ENCODE results near the gene TGM5. TPM values are rescaled to one million over a fixed set of nuclear protein-coding genes. Genes with fewer than 3 reads are reported as not detected.

Gene TGM5
- polyA plus RNA-seq, 2 of the 4 experiments (the other 2 are of a cell fraction): not detected

DNA sequence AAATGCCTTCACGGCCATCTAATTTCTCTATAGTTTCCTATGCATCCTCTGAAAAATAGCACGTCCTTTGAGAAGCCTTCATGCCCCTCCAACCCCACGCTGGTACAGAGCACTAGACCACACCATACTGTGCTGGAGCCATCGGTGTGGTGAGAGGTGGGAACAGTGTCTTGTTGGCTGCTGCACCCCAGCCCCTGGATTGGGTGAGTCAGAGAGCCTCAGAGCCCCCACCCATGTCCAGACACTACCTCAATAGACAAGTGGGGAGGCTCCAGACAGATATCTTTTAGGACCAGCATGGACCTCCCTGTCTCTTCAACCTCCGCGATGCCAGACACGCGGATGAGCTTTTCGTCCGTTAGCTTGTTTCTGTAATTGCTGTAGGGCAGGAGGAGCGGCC is 12.1 kb upstream of the TGM5 start:
- Histone ChIP-seq H3K4me3 (no peak overlapping the region), H3K4me1 (no peaks in the 10 kb centered on the region), H3K27ac (no peak overlapping the region), H3K9me3 (no peaks in the 10 kb centered on the region), H3K4me2 (no peak overlapping the region)
- DNase-seq (ENCODE audit: low read depth in 1 of 2, low spot score in 1 of 2): no peak
- FAIRE-seq: no peak
- ChIA-PET POLR2A (no interaction called here), CTCF (interaction anchor here (0.6 to 1.3 kb wide), 2 partner anchors 20 to 74 kb away, joined by 4 to 7 read pairs; no protein-coding TSS in a partner anchor)
- WGBS (ENCODE audit: missing lambda C conversion rate): 71% methylated on average over 11 of the region's 11 CpGs
- ATAC-seq: no peak
- TF ChIP-seq, protein P1, sequence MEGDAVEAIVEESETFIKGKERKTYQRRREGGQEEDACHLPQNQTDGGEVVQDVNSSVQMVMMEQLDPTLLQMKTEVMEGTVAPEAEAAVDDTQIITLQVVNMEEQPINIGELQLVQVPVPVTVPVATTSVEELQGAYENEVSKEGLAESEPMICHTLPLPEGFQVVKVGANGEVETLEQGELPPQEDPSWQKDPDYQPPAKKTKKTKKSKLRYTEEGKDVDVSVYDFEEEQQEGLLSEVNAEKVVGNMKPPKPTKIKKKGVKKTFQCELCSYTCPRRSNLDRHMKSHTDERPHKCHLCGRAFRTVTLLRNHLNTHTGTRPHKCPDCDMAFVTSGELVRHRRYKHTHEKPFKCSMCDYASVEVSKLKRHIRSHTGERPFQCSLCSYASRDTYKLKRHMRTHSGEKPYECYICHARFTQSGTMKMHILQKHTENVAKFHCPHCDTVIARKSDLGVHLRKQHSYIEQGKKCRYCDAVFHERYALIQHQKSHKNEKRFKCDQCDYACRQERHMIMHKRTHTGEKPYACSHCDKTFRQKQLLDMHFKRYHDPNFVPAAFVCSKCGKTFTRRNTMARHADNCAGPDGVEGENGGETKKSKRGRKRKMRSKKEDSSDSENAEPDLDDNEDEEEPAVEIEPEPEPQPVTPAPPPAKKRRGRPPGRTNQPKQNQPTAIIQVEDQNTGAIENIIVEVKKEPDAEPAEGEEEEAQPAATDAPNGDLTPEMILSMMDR (IDR thresholded peaks at IDR 0.05): no peak
- no peak for TF ChIP-seq JUNB (IDR thresholded peaks at IDR 0.05)
- TF ChIP-seq, protein P2, sequence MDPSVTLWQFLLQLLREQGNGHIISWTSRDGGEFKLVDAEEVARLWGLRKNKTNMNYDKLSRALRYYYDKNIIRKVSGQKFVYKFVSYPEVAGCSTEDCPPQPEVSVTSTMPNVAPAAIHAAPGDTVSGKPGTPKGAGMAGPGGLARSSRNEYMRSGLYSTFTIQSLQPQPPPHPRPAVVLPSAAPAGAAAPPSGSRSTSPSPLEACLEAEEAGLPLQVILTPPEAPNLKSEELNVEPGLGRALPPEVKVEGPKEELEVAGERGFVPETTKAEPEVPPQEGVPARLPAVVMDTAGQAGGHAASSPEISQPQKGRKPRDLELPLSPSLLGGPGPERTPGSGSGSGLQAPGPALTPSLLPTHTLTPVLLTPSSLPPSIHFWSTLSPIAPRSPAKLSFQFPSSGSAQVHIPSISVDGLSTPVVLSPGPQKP (IDR thresholded peaks at IDR 0.05; ENCODE audit: low read depth, low read length): no peak
- no peak for TF ChIP-seq HDAC2 (IDR thresholded peaks at IDR 0.05)
- no peak for TF ChIP-seq FOXS1 (CRISPR knock-in tag; IDR thresholded peaks at IDR 0.05)
- no peak for TF ChIP-seq REST (IDR thresholded peaks at IDR 0.05)
- no peak for TF ChIP-seq EHF (CRISPR knock-in tag; IDR thresholded peaks at IDR 0.05)

- POLR2A ChIA-PET: no interaction called here
- ATAC-seq (no peak), DNase-seq (ENCODE audit: low read depth in 1 of 2, low spot score in 1 of 2) (no peak), FAIRE-seq (no peak)
- 60% methylated on average over 4 of the region's 4 CpGs for WGBS (ENCODE audit: missing lambda C conversion rate)
- Histone ChIP-seq H3K4me3 (no peak overlapping the region), H3K4me2 (no peak overlapping the region), H3K9me3 (no peaks in the 10 kb centered on the region), H3K27ac (no peak overlapping the region), H3K4me1 (no peaks in the 10 kb centered on the region)
- CTCF ChIA-PET: interaction anchor here (2.2 kb wide), 1 partner anchor 8 kb away, joined by 21 read pairs; no protein-coding TSS in a partner anchor
- no peak for TF ChIP-seq JUN (IDR thresholded peaks at IDR 0.05)
- TF ChIP-seq CHD4 (IDR thresholded peaks at IDR 0.05; ENCODE audit: borderline replicate concordance): no peak
- TF ChIP-seq TP53 (CRISPR knock-in tag; IDR thresholded peaks at IDR 0.05): no peak
- no peak for TF ChIP-seq ATOH8 (CRISPR knock-in tag; IDR thresholded peaks at IDR 0.05; ENCODE audit: low read depth)
- TF ChIP-seq EHF (CRISPR knock-in tag; IDR thresholded peaks at IDR 0.05): no peak
- TF ChIP-seq REST (IDR thresholded peaks at IDR 0.05): no peak
- TF ChIP-seq HDAC2 (IDR thresholded peaks at IDR 0.05): no peak
- TF ChIP-seq NR3C1 (IDR thresholded peaks at IDR 0.05): no peak
- TF ChIP-seq CEBPB (IDR thresholded peaks at IDR 0.05): no peak
- TF ChIP-seq HEYL (CRISPR knock-in tag; IDR thresholded peaks at IDR 0.05): no peak
- no peak for TF ChIP-seq MYC (IDR thresholded peaks at IDR 0.05; ENCODE audit: borderline replicate concordance, low read length)
Measured at GRCh38 chr15:43277901-43278300, 11.2 kb upstream of the TGM5 start.

Measured in A549 (cell line).